ENCODE results near the gene BUD23. TPM values are rescaled to one million over a fixed set of nuclear protein-coding genes. Genes with fewer than 3 reads are reported as not detected.
"Not testable (repeated sequence)": the region's sequence is repeated elsewhere in the genome, so short reads cannot be mapped to it uniquely, and the experiment has no call there.

Gene BUD23
- total RNA-seq, 3 donors from 2014 or later: 39.5 to 49.8 (median 41.0) TPM

GRCh38 chr7:73718905-73719805, 35.8 kb downstream of the BUD23 start, which contains the start of gene STX1A:
Gene STX1A, minus strand, starts transcription at chr7:73719669. Its CDS starts 38 bp downstream, at chr7:73719631.
- Histone ChIP-seq H3K4me3 (peak within 1 kb of the TSS; percentile 66 to 91 (median 83)), H3K36me3 (no peaks in the 10 kb centered on the region), H3K27me3 (no peaks in the 10 kb centered on the region), H3K9me3 (no peaks in the 10 kb centered on the region), H3K4me1 (peaks cover 4 to 7% of the 10 kb centered on the region in 2 donors), H3K27ac (no peak within 1 kb of the TSS)
- intact Hi-C loops (cut with DNase I; ENCODE audit: low total_unique reads): no loop called here
- TF ChIP-seq POLR2AphosphoS5 (IDR thresholded peaks at IDR 0.05) (no peak), CTCF (IDR thresholded peaks at IDR 0.05) (no peak), POLR2A (IDR thresholded peaks at IDR 0.05) (no peak)
- peak in 1 of 2 donors; percentile 43 for DNase-seq (ENCODE audit: low spot score in 2 of 2)

- no peak overlapping the region for H3K27ac ChIP-seq
- no peaks in the 10 kb centered on the region for H3K27me3 ChIP-seq
- intact Hi-C loops (cut with DNase I; ENCODE audit: low total_unique reads): loop anchor here (10.0 kb wide), 1 partner anchor 115 kb away; no protein-coding TSS in a partner anchor
- no peak for DNase-seq (ENCODE audit: low spot score in 2 of 2)
- no peak for TF ChIP-seq POLR2A (IDR thresholded peaks at IDR 0.05)
- no peak for TF ChIP-seq CTCF (IDR thresholded peaks at IDR 0.05)
- TF ChIP-seq POLR2AphosphoS5 (IDR thresholded peaks at IDR 0.05): no peak
- H3K36me3 ChIP-seq: no peaks in the 10 kb centered on the region
- no peaks in the 10 kb centered on the region for H3K9me3 ChIP-seq
- peak overlapping the region; percentile 66 to 91 (median 83) for H3K4me3 ChIP-seq
- peaks cover 4 to 7% of the 10 kb centered on the region in 2 donors for H3K4me1 ChIP-seq
These were observed 36.4 kb downstream of the BUD23 start for GRCh38 chr7:73719806-73720169.

GRCh38 chr7:73720443-73720842, 37.0 kb downstream of the BUD23 start:
- intact Hi-C loops (cut with DNase I; ENCODE audit: low total_unique reads): loop anchor here (10.0 kb wide), 1 partner anchor 116 kb away; no protein-coding TSS in a partner anchor
- not testable (repeated sequence) for H3K4me3 ChIP-seq; H3K9me3 ChIP-seq; H3K27me3 ChIP-seq; DNase-seq (ENCODE audit: low spot score in 2 of 2); H3K4me1 ChIP-seq; H3K36me3 ChIP-seq; H3K27ac ChIP-seq

GRCh38 chr7:73721377-73721817, 38.0 kb downstream of the BUD23 start:
- Histone ChIP-seq H3K4me3 (no peak overlapping the region), H3K4me1 (peaks cover 4 to 7% of the 10 kb centered on the region in 2 donors), H3K9me3 (no peaks in the 10 kb centered on the region), H3K27me3 (no peaks in the 10 kb centered on the region), H3K36me3 (no peaks in the 10 kb centered on the region), H3K27ac (peak overlapping the region; percentile 10 to 61)
- intact Hi-C loops (cut with DNase I; ENCODE audit: low total_unique reads): loop anchor here (10.0 kb wide), 1 partner anchor 117 kb away; no protein-coding TSS in a partner anchor
- DNase-seq (ENCODE audit: low spot score in 2 of 2): peak; percentile 84 to 85
- TF ChIP-seq POLR2A (IDR thresholded peaks at IDR 0.05) (no peak), POLR2AphosphoS5 (IDR thresholded peaks at IDR 0.05) (peak in 1 of 3 donors; percentile 22), CTCF (IDR thresholded peaks at IDR 0.05) (no peak)

- H3K27me3 ChIP-seq; H3K27ac ChIP-seq; H3K4me1 ChIP-seq; DNase-seq (ENCODE audit: low spot score in 2 of 2); H3K36me3 ChIP-seq; H3K4me3 ChIP-seq; H3K9me3 ChIP-seq: not testable (repeated sequence)
- intact Hi-C loops (cut with DNase I; ENCODE audit: low total_unique reads): loop anchor here (10.0 kb wide), 1 partner anchor 117 kb away; no protein-coding TSS in a partner anchor
These were observed 38.8 kb downstream of the BUD23 start for GRCh38 chr7:73722182-73722581.

- no peak overlapping the region for H3K4me3 ChIP-seq
- no peak for TF ChIP-seq CTCF (IDR thresholded peaks at IDR 0.05)
- TF ChIP-seq POLR2A (IDR thresholded peaks at IDR 0.05): no peak
- TF ChIP-seq POLR2AphosphoS5 (IDR thresholded peaks at IDR 0.05): no peak
- H3K27me3 ChIP-seq: no peaks in the 10 kb centered on the region
- no peaks in the 10 kb centered on the region for H3K36me3 ChIP-seq
- H3K9me3 ChIP-seq: no peaks in the 10 kb centered on the region
- DNase-seq (ENCODE audit: low spot score in 2 of 2): no peak
- peaks cover 4 to 7% of the 10 kb centered on the region in 2 donors for H3K4me1 ChIP-seq
- intact Hi-C loops (cut with DNase I; ENCODE audit: low total_unique reads): loop anchor here (10.0 kb wide), 1 partner anchor 118 kb away; no protein-coding TSS in a partner anchor
- no peak overlapping the region for H3K27ac ChIP-seq
These were observed 39.4 kb downstream of the BUD23 start for GRCh38 chr7:73722785-73723184.

Data from breast epithelium (tissue), 4 donors.